HG03097 (cell line): ENCODE measurements around the gene CLOCK.

Experiments
- ATAC-seq: cut with Tn5 transposase; IDR thresholded peaks from one replicate; pipeline ENCODE4 v1.9.1; 2021; ENCODE audit not compliant: unreplicated experiment, low FRiP score

CLOCK gene

GRCh38 chr4:55545641-55546505, 836 bp downstream of the CLOCK start:
- ATAC-seq = peak; percentile 47

- no peak for ATAC-seq
Observed at GRCh38 chr4:55545151-55545550, 1.6 kb downstream of the CLOCK start.

GRCh38 chr4:55543858-55544257, 2.9 kb downstream of the CLOCK start:
- no peak for ATAC-seq

- ATAC-seq = no peak
Observed at GRCh38 chr4:55540271-55540670, 6.4 kb downstream of the CLOCK start.

GRCh38 chr4:55539658-55540057, 7.1 kb downstream of the CLOCK start:
- ATAC-seq = no peak

- ATAC-seq = no peak
Observed at GRCh38 chr4:55538531-55538930, 8.2 kb downstream of the CLOCK start.

- no peak for ATAC-seq
Observed at GRCh38 chr4:55534306-55534705, 12.4 kb downstream of the CLOCK start.

- no peak for ATAC-seq
Observed at GRCh38 chr4:55530691-55531090, 16.0 kb downstream of the CLOCK start.

GRCh38 chr4:55530167-55530566, 16.5 kb downstream of the CLOCK start:
- no peak for ATAC-seq

- ATAC-seq = no peak
Observed at GRCh38 chr4:55528491-55528890, 18.2 kb downstream of the CLOCK start.

GRCh38 chr4:55524844-55525571, 21.7 kb downstream of the CLOCK start:
- ATAC-seq = no peak

- no peak for ATAC-seq
Observed at GRCh38 chr4:55518442-55518841, 28.3 kb downstream of the CLOCK start.

- ATAC-seq = no peak
Observed at GRCh38 chr4:55517526-55518229, 29.0 kb downstream of the CLOCK start.

- ATAC-seq = no peak
Observed at GRCh38 chr4:55512922-55513571, 33.7 kb downstream of the CLOCK start.

GRCh38 chr4:55512077-55512476, 34.6 kb downstream of the CLOCK start:
- ATAC-seq = no peak

- no peak for ATAC-seq
Observed at GRCh38 chr4:55510685-55511084, 36.0 kb downstream of the CLOCK start.

- ATAC-seq = no peak
Observed at GRCh38 chr4:55509266-55509665, 37.4 kb downstream of the CLOCK start.

GRCh38 chr4:55507612-55508011, 39.1 kb downstream of the CLOCK start:
- no peak for ATAC-seq

- ATAC-seq = no peak
Observed at GRCh38 chr4:55503169-55503568, 43.5 kb downstream of the CLOCK start.

- no peak for ATAC-seq
Observed at GRCh38 chr4:55500072-55500471, 46.6 kb downstream of the CLOCK start.

GRCh38 chr4:55499495-55499894, 47.2 kb downstream of the CLOCK start:
- ATAC-seq = no peak
